Astrocyte (in vitro differentiated cells and primary cell): Measurements from ENCODE around the gene TMEM127. TPM values are rescaled to one million over a fixed set of nuclear protein-coding genes. Genes with fewer than 3 reads are reported as not detected.

Experiments used
- DNase-seq: peaks from one replicate; pipeline ENCODE4 v3.0.0-alpha.2; 2010; ENCODE audit warnings: low read depth
- FAIRE-seq: peaks from 2 replicates; lab custom pipeline; 2011; peaks lifted over from hg19 to GRCh38; lab: Jason Lieb, UNC
- H2AFZ ChIP-seq: 2 replicates; pipeline ENCODE4 v1.6.0; 2012; ENCODE audit warnings: low read depth, low read length, inconsistent platforms
- H3K27ac ChIP-seq: 2 replicates; pipeline ENCODE4 v1.5.1; 2011; ENCODE audit warnings: low read depth, low read length, inconsistent platforms
- H3K27me3 ChIP-seq: 2 replicates; pipeline ENCODE4 v1.6.0; 2011; ENCODE audit warnings: low read length, inconsistent platforms; ENCODE audit not compliant: insufficient read depth
- H3K36me3 ChIP-seq: 2 replicates; pipeline ENCODE4 v1.5.1; 2011; ENCODE audit warnings: low read length, inconsistent platforms; ENCODE audit not compliant: insufficient read depth
- H3K4me1 ChIP-seq: 2 replicates; pipeline ENCODE4 v1.5.1; 2011; ENCODE audit warnings: low read length, inconsistent platforms; ENCODE audit not compliant: insufficient read depth
- H3K4me2 ChIP-seq: 2 replicates; pipeline ENCODE4 v1.6.0; 2012; ENCODE audit warnings: low read length, inconsistent platforms
- H3K4me3 ChIP-seq: 2 replicates; pipeline ENCODE4 v1.5.1; 2011; ENCODE audit warnings: low read depth, mild to moderate bottlenecking, low read length, inconsistent platforms; ENCODE audit not compliant: insufficient read depth
- H3K79me2 ChIP-seq: 2 replicates; pipeline ENCODE4 v1.6.0; 2012; ENCODE audit warnings: mild to moderate bottlenecking, low read length, inconsistent platforms; ENCODE audit not compliant: insufficient read depth
- H3K9ac ChIP-seq: 2 replicates; pipeline ENCODE4 v1.6.0; 2012; ENCODE audit warnings: mild to moderate bottlenecking, low read length, inconsistent platforms
- H3K9me3 ChIP-seq: 2 replicates; pipeline ENCODE4 v1.5.1; 2012; ENCODE audit warnings: low read depth, mild to moderate bottlenecking, low read length, inconsistent platforms; ENCODE audit not compliant: insufficient read depth
- H4K20me1 ChIP-seq: 2 replicates; pipeline ENCODE4 v1.6.0; 2012; ENCODE audit warnings: low read length, inconsistent platforms; ENCODE audit not compliant: insufficient read depth
- H3K27ac Mint-ChIP-seq: one replicate; pipeline ENCODE4 v1.8.0; 2021; ENCODE audit warnings: mild to moderate bottlenecking, mixed read lengths; ENCODE audit not compliant: unreplicated experiment
- H3K27me3 Mint-ChIP-seq: one replicate; pipeline ENCODE4 v1.8.0; 2021; ENCODE audit warnings: low read depth, mixed read lengths; ENCODE audit not compliant: unreplicated experiment
- H3K36me3 Mint-ChIP-seq: one replicate; pipeline ENCODE4 v1.8.0; 2021; ENCODE audit warnings: low read depth, mixed read lengths; ENCODE audit not compliant: unreplicated experiment
- H3K4me1 Mint-ChIP-seq: one replicate; pipeline ENCODE4 v1.8.0; 2021; ENCODE audit warnings: low read depth, mixed read lengths; ENCODE audit not compliant: unreplicated experiment
- H3K4me3 Mint-ChIP-seq: one replicate; pipeline ENCODE4 v1.8.0; 2021; ENCODE audit warnings: mild to moderate bottlenecking, moderate library complexity, mixed read lengths; ENCODE audit not compliant: unreplicated experiment
- H3K9me3 Mint-ChIP-seq: one replicate; pipeline ENCODE4 v1.8.0; 2021; ENCODE audit warnings: mild to moderate bottlenecking, mixed read lengths; ENCODE audit not compliant: unreplicated experiment
- CTCF ChIP-seq: IDR thresholded peaks from 2 replicates; pipeline ENCODE4 v1.5.1; 2011; ENCODE audit warnings: low read depth, mild to moderate bottlenecking, inconsistent platforms, low read length, moderate library complexity; ENCODE audit not compliant: insufficient read depth
- EZH2 ChIP-seq: IDR thresholded peaks from 2 replicates; pipeline ENCODE4 v1.6.1; 2012; ENCODE audit warnings: mild to moderate bottlenecking, low read length, inconsistent platforms; ENCODE audit not compliant: insufficient read depth
- total RNA-seq: library from RNA; stranded (reverse); gene quantifications from 2 replicates; pipeline ENCODE4 v1.2.1, GENCODE V29; 2021

TMEM127 gene
- total RNA-seq, 1 donor from 2014 or later, result 41.7 TPM

DNA sequence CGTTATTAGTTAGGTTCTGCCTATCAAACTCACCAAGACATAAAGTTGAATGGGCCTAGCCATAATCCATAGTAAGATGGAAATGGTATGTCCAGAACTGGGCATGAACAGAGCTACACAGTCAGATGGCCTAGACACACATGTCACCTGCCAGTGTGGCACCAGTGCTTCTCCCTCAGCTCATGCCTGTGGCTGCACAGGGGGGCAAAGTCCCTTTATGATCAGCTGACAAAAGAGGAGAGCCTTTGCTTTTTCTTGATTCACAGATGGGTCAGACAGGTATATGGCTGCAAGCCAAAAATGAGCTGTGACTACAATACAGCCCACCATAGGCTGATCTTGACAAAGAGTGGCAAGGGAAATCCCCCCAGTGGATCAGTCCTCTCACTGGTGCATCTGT lies 28.9 kb downstream of the TMEM127 start:
- peaks cover 1% of the 10 kb centered on the region for H3K4me1 Mint-ChIP-seq
- no peak overlapping the region for H3K4me3 Mint-ChIP-seq
- no peaks in the 10 kb centered on the region for H3K79me2 ChIP-seq
- no peak overlapping the region for H3K4me3 ChIP-seq
- no peaks in the 10 kb centered on the region for H4K20me1 ChIP-seq
- peaks cover 13% of the 10 kb centered on the region for H3K36me3 Mint-ChIP-seq
- no peaks in the 10 kb centered on the region for H3K36me3 ChIP-seq
- H3K9me3 ChIP-seq, result no peaks in the 10 kb centered on the region
- FAIRE-seq (no peak), DNase-seq (no peak)
- H3K27me3 Mint-ChIP-seq, result no peaks in the 10 kb centered on the region
- no peak overlapping the region for H2AFZ ChIP-seq
- H3K9me3 Mint-ChIP-seq, result no peaks in the 10 kb centered on the region
- TF ChIP-seq CTCF (no peak), EZH2 (no peak)
- no peaks in the 10 kb centered on the region for H3K27me3 ChIP-seq
- no peak overlapping the region for H3K9ac ChIP-seq
- peaks cover 1% of the 10 kb centered on the region for H3K4me1 ChIP-seq
- no peak overlapping the region for H3K27ac ChIP-seq
- H3K27ac Mint-ChIP-seq, result no peak overlapping the region
- H3K4me2 ChIP-seq, result no peak overlapping the region

- Histone ChIP-seq H3K27ac (no peak overlapping the region), H3K27me3 (no peaks in the 10 kb centered on the region), H3K36me3 (no peaks in the 10 kb centered on the region), H3K4me2 (no peak overlapping the region), H4K20me1 (no peaks in the 10 kb centered on the region), H3K4me3 (no peak overlapping the region), H3K79me2 (no peaks in the 10 kb centered on the region), H3K9me3 (no peaks in the 10 kb centered on the region), H3K9ac (no peak overlapping the region), H2AFZ (no peak overlapping the region), H3K4me1 (no peaks in the 10 kb centered on the region)
- no peak for DNase-seq
- no peak overlapping the region for H3K4me3 Mint-ChIP-seq
- H3K4me1 Mint-ChIP-seq, result peaks cover 3% of the 10 kb centered on the region
- no peaks in the 10 kb centered on the region for H3K9me3 Mint-ChIP-seq
- no peak overlapping the region for H3K27ac Mint-ChIP-seq
- peaks cover 7% of the 10 kb centered on the region for H3K36me3 Mint-ChIP-seq
- no peaks in the 10 kb centered on the region for H3K27me3 Mint-ChIP-seq
- FAIRE-seq, result no peak
- TF ChIP-seq EZH2 (no peak), CTCF (no peak)
Measured at GRCh38 chr2:96233880-96234316, 31.9 kb downstream of the TMEM127 start.

DNA sequence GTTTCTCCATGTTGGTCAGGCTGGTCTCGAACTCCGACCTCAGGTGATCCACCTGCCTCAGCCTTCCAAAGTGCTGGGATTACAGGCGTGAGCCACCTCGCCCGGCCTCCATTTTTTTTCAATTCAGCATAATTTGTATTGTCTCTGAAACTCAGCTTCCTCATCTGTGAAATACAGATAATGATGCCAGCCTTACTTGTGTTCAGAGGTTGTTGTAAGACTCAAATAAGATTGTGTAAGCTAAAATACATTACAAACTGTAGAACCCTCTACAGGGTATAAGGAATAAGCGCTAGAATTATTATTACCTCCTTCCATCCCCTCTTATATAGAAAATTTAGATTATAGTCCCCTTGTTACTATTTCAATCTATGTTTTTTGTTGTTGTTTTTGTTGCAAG lies 32.4 kb downstream of the TMEM127 start:
- H3K27ac ChIP-seq, result no peak overlapping the region
- no peaks in the 10 kb centered on the region for H3K79me2 ChIP-seq
- no peak for TF ChIP-seq EZH2
- no peak for TF ChIP-seq CTCF
- no peaks in the 10 kb centered on the region for H3K4me1 ChIP-seq
- H3K9ac ChIP-seq, result no peak overlapping the region
- DNase-seq (no peak), FAIRE-seq (no peak)
- H3K4me2 ChIP-seq, result no peak overlapping the region
- no peaks in the 10 kb centered on the region for H3K27me3 ChIP-seq
- Mint-ChIP-seq H3K27me3 (no peaks in the 10 kb centered on the region), H3K4me1 (peaks cover 3% of the 10 kb centered on the region), H3K36me3 (peaks cover 7% of the 10 kb centered on the region), H3K4me3 (no peak overlapping the region), H3K27ac (no peak overlapping the region), H3K9me3 (no peaks in the 10 kb centered on the region)
- no peak overlapping the region for H3K4me3 ChIP-seq
- H3K36me3 ChIP-seq, result no peaks in the 10 kb centered on the region
- no peaks in the 10 kb centered on the region for H4K20me1 ChIP-seq
- H2AFZ ChIP-seq, result no peak overlapping the region
- no peaks in the 10 kb centered on the region for H3K9me3 ChIP-seq
